C4-2B (cell line): ENCODE measurements around the gene FAM9C.

ENCODE experiments used
- H3K27ac ChIP-seq: fragments of 450-650 bp; 2 replicates; pipeline ENCODE4 v1.5.1; 2017
- CTCF ChIP-seq: fragments of 450-650 bp; conservative IDR thresholded peaks from 2 replicates; pipeline ENCODE4 v1.5.1; 2017; ENCODE audit warnings: mild to moderate bottlenecking
- ZFX ChIP-seq: fragments of 450-650 bp; IDR thresholded peaks from 2 replicates; pipeline ENCODE4 v1.6.1; 2017

Gene FAM9C

GRCh38 chrX:13007519-13008188, 36.8 kb downstream of the FAM9C start:
- no peak for TF ChIP-seq ZFX
- TF ChIP-seq CTCF, result no peak
- H3K27ac ChIP-seq, result no peak overlapping the region

- no peak overlapping the region for H3K27ac ChIP-seq
- TF ChIP-seq ZFX, result no peak
- no peak for TF ChIP-seq CTCF
Measured at GRCh38 chrX:13005661-13006473, 38.6 kb downstream of the FAM9C start.

GRCh38 chrX:13001961-13002671, 42.3 kb downstream of the FAM9C start:
- TF ChIP-seq CTCF, result no peak
- no peak for TF ChIP-seq ZFX
- no peak overlapping the region for H3K27ac ChIP-seq

GRCh38 chrX:13001097-13001496, 43.3 kb downstream of the FAM9C start:
- H3K27ac ChIP-seq, result no peak overlapping the region
- TF ChIP-seq ZFX (no peak), CTCF (no peak)

- TF ChIP-seq ZFX (no peak), CTCF (no peak)
- H3K27ac ChIP-seq, result no peak overlapping the region
Measured at GRCh38 chrX:13000301-13000811, 44.1 kb downstream of the FAM9C start.

- H3K27ac ChIP-seq, result no peak overlapping the region
- TF ChIP-seq ZFX, result no peak
- TF ChIP-seq CTCF, result no peak
Measured at GRCh38 chrX:12999422-12999821, 45.0 kb downstream of the FAM9C start.
